Stimulated activated CD8-positive, alpha-beta memory T cell treated with anti-CD3 and anti-CD28 coated beads, Interleukin-4, amount 100 ng/mL, for 4 hours (primary cell): Measurements from ENCODE around the gene PAX6.

ENCODE experiments used
- DNase-seq, 2 donors: peaks; one replicate each; pipeline ENCODE4 v3.0.0-alpha.2; 2020; ENCODE audit warnings: low read depth in 2 of 2, low spot score in 1 of 2

PAX6 gene

DNA sequence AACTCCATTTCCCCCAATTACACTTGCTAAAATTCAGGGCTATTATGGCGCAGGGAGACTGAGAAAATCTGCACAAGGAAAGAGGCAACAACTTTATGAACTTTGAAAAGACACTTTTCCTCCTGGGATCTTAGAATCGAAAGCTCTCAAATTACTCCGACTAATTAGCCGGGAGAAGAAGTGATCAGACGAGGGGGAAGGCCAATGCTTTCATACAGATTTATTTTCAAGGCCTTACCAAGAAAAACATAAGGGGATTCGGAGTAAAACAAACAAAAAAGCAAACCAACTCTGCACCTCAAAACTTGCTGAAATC lies 1.6 kb downstream of the PAX6 start:
- no peak for DNase-seq

DNA sequence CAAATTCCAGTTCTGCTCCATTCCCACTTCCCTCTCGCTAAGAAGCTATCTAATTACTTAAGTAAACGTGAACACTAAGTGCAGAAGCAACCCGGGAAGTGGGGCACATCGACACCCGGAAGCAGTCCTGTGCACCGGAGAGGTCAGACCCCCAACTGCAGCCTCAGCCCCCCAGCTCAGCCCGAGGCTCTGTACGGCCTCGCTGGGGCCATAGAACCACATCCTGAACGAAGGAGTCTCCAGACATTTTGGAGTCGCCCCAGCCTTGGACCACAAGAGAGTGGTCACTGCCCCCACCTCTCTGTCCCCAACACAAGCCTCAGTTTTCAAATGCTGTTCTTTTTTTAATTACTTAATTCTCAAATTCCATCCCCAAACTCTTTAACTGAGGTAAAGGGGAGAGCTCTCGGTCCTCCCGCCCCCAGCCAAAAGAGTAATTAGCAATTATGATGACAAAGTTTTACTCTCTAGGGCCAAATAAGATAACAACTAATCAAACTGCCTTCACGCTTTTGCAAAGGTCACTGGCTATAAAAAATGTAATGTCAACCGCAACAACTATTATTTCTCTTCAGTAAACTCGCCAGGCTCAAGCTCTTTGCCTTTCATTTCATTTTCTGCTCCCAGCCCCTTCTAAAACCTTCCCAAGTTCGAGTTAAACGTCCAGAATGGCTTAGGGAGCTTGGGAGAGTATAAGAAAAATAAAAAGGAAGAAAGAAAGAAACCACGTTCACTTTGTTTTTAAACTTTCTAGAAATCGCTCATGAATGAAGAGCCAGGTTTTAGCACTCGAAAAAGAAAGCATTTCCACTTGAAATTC lies 2.2 kb downstream of the PAX6 start:
- no peak for DNase-seq

DNA sequence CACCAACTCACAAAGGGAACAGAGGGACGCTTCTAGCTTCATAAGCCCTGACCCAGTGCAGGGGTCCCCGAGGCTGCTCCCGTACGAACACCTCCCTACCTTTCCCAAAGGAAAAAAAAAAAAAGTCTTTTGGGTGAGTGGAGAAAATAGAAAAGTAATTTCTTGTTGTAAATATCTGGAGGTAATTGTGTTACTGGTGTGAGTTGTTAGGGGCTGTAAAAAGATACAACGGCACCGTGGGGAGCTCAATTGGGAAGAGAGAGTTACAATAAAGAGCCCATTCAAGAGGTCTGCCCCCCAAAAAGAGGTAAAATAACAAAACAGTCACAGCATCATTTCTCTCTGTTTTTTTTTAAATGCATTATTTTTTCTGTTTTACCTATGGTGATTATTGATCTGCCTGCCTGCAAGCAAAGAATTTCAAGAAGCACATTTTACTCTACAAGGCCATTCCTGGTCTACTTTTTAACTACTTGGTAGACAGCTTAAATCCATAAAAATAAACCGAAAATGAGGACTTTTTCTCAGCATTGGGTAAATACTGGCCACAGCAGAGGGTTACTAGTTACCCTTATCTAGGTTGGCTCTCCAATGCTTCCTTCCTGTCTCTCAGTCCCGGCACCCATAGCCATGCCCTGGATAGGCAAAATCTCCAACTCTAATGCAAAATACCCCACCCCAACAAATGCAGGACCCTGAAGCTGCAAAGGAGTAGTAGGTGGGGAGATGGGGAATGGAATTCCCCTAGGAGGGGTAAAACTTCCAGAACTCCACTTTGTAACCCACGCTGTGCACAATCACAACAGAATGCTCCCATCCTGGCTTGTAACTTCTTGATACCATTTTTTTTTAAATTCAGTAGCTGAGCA lies 3.1 kb downstream of the PAX6 start:
- DNase-seq = no peak

DNA sequence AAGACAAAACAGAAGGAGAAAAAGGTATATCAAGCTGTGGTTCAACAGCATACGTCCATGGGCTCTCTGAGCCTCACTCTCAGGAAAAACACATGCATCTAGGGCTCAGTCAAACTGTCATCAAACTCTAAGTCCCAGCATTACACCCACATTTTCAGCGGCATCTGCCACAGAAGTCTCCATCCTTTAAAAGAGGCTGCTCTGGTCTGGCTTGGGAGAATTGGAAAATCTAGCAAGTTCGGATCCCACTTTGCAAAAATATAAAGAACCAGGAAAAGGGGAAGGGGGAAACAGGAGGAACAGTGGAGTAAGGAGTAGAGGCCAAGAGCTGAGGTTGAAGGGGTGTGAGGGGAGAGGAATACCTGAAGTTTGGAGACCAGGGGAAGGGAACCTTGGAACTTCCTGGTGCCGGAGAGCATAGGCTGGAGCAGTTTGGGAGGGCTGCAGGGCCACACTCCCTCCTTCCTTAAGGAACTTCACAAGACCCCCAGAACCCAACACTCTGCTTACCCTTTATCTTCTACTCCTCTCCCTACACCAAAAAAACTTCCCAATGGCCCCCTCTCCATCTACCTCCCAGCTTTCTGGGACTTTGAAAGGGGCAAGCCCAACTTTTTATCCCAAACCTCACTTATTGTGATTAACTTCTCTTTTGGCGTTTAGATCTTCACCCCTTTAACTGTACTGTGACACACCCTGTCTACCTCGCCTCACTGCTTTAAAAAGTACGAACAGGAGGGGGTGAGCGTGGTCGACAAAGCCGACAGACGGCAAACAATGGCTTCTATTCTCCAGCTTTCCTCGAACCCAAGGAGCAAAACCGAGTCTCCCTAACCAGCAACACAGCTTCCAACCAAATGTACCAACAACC lies 4.0 kb downstream of the PAX6 start:
- no peak for DNase-seq

DNA sequence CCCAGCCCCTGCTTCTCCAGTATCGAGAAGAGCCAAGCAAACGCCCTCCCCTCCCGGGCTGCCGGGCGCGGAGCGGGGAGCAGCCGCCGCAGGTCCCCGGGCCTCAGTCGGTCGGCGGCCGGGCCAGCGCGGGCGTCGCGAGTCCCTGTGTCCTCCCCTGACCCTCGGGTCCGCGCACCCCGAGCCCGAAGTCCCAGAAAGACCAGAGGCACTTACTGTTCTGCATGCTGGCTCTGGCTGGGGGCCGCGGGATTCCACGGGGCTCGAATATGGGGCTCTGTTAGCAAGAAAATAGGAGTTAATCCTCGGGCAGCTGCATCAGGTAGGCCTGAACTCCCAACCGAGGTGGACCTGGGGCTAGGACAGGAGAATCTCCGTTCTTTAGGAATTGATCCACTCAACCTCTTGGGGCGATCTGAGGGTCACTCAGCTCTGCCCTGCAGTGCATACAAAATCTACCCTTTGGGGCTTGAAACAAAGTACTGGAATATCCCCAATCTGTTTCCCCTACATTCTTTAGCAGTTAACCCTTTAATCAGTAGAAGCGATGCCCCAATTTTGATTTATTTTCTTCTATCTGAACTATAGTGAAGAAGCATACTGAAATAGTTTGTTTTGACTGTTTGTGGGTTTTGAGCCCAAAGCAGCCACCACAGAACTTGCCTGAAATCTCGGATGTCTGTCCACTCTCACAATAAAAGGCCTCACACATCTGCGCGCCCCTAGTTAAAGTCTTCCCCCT lies 4.8 kb downstream of the PAX6 start:
- no peak for DNase-seq

DNA sequence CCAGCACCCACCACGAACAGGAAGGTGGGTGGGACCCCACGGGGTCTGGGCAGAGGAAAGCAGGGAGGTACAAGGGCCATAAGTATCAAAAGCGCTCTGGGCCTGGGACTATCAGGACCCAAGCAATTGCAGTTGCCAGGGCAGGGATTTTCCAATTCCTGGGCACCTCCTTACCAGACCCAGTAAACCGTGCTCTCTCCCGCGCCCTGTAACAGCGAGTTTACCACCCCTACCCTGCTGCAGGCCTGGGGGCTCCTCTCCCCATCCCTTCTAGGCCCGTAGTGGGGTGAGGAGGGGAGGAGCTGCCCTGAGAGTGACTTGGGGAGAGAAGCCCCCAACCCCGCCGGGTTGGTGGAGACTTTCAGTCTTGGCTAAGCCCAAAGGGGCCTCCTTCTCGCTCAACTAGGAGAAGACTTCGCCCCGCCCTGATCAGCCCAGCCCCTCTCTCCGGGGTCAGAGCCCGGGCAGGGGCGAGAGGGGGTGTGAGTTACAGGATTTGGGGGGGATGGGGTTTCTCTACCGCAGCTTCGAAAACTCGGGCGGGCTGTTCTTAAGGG lies 5.4 kb downstream of the PAX6 start:
- no peak for DNase-seq

DNA sequence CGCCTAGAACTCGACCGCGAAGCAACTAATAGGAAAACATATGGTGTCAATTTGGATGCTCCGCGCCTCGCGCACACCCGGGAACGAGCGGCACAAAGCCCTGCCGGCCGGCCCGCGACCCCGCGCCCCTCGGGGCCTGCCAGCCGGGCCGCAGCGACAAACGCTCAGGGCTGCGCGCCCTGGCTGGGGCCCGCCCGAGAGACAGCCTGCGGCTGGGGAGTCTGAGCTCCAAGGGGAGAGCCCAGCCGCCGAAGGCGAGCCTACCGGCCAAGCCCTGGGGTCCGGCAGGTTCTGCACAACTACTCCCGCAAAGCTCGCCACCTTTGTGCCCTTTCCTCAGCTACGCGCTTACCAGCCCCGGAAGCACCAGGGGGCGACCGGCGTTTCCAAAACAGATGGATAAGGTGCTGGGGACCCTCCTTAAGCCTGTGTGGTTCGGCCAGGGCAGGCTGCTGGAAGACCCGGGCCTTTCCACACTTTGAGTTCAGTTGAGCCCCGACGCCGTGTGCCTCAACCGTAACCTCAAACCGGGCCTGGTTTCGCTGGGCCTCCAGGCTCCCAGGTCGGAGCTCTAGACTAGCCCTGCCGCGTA lies 6.0 kb downstream of the PAX6 start:
- DNase-seq = no peak

DNA sequence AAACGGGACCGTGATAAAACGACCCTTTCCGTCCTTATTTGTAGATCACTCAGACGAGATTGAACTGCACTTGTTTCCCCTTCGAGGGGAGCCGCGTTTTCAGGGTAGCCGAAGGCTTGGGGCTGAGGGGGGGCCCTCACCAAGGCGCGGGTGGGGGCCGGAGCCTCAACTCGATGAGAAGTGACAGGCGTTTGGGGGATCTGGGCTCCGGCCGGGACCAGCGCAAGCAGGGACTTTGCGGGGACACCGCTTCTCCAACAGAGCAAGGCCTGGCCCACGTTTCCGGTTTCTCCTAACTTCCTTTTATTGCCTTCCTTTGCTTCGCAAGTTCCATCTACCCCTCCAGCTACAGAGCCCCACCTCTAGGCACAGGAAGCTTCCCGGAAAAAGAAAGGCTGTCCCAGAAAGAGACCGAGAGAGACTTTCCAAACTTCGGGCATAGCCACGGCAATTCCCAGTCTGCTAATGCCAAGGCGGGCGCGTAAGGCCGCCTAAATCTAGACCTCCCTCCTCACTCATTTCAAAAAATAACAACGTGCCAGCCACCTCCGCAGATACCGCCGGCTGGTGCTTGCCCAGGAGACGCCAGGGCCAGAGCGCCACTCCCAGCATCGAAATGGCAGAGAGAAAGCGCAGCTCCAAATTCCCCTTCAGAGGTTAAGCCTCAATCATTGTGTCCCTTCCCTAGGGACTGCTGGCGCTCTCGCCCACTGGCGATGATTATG lies 6.6 kb downstream of the PAX6 start:
- no peak for DNase-seq

DNA sequence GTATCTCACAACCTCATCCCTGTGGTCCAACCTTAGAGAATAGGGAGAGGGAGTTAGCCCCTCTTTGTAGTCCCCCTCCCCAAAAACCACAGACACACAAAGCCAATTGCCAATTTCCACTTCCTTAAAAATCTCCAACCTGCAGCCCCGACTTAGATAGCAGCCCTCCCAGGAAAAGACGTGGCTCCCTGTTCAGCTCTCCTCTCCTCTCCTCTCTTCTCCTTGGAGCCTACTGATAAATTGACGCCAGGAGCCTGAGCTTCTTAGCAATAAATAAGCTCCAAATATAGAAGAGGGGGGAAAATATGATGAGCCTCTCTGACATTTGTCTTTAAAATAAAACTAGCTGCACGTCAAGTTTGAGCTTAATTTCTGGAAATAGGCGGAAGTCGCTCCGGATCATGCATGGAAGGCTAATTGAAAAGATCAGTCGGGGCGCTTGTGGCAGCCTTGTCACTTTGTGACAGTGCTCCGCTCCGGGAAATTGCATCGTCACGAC lies 7.3 kb downstream of the PAX6 start:
- no peak for DNase-seq

DNA sequence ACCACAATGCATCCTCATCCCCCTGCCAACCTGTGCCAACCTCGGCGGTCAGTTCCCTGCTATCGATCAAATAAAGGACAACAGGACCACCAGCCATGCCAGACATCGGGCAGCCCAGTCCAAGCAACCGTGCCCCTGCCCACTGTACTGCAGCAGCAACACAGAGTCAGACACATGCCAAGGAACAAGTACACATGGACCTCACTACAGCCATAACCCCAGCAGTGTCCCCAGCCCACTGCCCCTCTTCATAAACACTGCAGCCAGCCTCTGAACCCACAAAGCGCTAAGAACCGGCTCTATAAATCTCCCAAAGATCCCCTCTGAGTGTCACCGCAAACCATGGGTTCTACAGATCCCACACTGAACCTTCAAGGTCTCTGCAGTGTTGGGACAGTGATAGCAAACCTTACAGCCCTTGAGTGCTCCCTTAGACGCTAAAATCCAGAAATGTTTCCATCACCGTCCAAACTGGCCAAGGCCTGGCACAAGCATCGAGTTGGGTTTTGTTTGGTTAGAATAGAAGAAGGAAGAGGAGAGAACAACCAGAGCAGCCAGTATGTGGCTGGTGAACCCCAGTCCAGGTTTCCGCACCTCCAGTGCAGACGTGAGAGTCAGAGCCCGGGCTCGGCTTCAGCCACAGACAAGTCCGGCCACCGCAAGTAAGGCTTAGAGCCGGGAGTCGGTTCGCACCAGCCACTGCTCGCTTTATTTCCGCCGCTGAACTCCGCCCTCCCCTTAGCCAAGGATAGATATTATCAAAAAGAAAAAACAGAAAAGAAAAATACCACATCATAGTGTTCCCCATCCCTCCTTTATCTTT lies 7.9 kb downstream of the PAX6 start:
- DNase-seq = no peak

DNA sequence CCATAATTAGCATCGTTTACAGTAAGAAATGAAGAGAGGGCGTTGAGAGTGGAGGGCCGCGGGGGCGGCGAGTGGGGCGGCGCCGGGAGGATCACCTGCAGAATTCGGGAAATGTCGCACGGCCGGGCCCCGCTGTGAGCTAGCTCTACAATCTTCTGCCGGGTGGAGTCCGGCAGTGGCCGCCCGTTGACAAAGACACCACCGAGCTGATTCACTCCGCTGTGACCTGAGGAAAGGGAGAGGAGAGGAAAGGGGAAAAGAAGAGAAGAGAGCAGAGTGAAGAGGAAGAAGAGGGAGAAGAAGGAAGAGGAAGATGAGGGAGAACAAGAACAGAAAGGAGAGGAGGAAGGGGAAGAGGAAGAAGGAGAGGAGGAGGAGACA lies 8.5 kb downstream of the PAX6 start:
- no peak for DNase-seq

DNA sequence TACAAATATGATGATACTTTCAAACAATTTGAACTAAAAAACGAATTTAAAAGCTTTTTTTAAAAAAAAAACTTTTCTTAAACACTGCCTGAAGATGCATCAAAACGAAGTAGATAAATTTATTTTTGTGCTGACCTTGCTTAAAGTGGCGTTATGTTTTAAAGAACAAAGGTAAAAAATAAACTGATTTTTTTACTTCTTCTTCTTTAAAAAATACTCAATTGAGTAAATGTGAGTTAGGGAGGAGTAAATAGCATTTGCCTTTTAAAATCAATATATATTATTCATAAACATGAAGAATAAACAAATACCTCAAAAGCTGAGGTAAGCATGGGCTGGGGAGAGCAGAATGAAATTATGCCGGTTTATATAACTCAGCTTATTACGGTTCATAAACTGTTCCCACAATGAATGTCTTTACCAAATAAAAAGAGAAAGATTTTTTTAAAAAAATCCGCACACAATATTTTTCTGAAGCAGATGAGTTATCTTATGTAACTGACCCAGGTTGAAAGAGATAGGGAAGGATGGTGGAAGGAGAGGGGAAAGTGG lies 9.0 kb downstream of the PAX6 start:
- no peak for DNase-seq

DNA sequence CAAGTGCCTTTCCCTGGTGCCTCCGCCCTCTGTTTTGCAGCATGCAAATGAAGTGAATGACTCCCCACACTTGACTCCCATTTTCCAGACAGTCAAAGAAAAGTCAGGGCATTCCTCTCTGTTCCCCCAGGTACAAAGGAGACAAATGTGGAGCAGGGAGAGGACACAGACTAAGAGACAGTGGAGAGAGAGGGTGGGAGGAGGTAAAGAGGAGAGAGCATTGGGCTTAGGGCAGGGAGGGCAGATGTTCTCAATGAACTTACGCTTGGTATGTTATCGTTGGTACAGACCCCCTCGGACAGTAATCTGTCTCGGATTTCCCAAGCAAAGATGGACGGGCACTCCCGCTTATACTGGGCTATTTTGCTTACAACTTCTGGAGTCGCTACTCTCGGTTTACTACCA lies 9.8 kb downstream of the PAX6 start:
- no peak for DNase-seq

DNA sequence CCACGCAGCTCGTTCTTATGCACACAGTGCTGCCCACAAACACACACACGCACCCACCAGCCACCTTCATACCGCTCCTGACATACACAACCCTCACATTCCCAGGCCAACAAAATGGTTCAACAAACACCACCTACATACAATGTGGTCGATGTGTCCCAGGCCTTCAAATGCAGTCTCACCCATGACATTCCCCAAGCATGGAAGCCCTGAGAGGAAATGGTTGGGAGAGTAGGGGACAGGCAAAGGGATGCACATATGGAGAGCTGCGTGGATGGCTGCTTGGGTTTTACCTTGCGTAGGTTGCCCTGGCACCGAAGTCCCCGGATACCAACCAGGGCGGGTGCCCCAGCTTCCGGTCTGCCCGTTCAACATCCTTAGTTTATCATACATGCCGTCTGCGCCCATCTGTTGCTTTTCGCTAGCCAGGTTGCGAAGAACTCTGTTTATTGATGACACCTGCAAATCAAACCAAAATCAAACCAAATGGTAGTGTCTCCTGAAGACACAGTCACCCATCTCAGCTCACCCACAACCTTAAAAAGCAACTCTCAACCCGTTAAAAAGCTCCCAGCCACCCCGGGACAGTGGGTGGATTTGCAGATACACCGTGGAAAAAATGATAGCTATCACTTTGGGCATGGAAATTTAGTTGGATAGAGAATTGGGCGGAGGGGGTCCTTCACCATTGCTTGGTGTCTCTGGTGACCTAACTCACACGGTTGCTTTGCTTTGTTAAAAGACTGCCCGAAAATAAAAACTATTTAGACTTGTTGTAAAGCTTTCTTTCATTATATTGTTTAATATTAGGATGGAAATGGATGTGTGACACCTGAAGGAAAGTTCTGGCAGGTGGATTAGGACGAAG lies 10.5 kb downstream of the PAX6 start:
- DNase-seq = no peak

DNA sequence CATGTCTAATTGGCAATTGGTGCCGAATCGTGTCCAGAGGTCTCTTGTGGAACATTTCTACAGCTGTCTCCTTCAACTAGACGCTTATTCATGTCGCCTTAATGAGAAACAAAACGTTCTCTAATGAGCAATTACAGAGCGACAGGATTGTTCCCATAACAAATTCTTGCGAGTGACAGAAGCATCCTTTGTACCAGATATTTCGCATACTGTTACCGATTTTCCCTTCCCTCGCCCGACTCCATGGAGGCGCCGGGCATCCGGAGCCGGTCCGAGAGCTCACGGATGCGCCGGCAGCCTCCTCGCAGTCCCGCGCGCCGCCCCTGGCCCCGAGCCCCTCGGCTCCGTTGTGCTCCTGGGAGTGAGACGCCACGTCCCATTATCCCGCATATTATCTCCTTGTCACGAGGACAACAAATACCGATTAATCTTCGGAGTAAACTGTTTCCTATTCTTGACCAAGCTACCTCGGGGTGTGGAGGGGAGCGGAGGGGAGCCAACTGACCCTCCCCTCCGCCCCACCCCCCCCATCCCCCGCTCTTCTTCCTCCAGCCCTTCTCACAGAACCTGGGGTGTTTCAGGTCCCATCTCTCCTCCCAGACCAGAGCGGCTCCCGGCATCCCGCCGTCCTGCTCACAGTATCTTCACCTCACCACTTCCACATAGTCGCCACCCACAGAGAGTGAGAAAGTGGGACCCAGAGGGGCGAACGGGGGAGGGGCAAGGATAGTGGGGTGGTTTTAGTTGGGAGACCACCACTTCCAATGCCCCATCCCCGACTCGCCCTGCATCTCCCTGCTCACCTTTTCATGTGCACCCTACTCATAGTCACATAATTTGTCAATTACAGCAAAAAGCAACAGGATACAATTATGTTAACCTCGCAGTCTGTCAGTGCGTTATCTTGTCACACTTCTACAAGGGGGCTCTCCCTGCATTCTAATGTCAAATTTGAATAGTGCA lies 11.4 kb downstream of the PAX6 start:
- no peak for DNase-seq
